ENCODE measurements around the gene MYO18A.

MYO18A gene

GRCh38 chr17:29165261-29165660 is 14.9 kb downstream of the MYO18A start:
- TF ChIP-seq FOXP2 (optimal IDR thresholded peaks at IDR 0.05; ENCODE audit: borderline replicate concordance, extremely low read depth, extremely low read length, insufficient read depth) = no peak

GRCh38 chr17:29163563-29163962 is 16.6 kb downstream of the MYO18A start:
- TF ChIP-seq POLR2AphosphoS5 (IDR thresholded peaks at IDR 0.05; ENCODE audit: low read depth, low read length) = no peak

GRCh38 chr17:29162909-29163341 is 17.3 kb downstream of the MYO18A start:
- no peak for TF ChIP-seq POLR2AphosphoS5 (IDR thresholded peaks at IDR 0.05; ENCODE audit: low read depth, low read length)
- TF ChIP-seq FOXP2 (optimal IDR thresholded peaks at IDR 0.05; ENCODE audit: borderline replicate concordance, extremely low read depth, extremely low read length, insufficient read depth) = no peak
- no peak for TF ChIP-seq REST (IDR thresholded peaks at IDR 0.05; ENCODE audit: insufficient read depth in 1 of 2, low read depth in 2 of 2, low read length in 2 of 2)
- no peak for TF ChIP-seq TAF1 (IDR thresholded peaks at IDR 0.05; ENCODE audit: borderline replicate concordance, insufficient read depth, low read length)
- TF ChIP-seq SIN3A (IDR thresholded peaks at IDR 0.05; ENCODE audit: borderline replicate concordance, insufficient read depth, low read length) = no peak

- no peak for TF ChIP-seq REST (IDR thresholded peaks at IDR 0.05; ENCODE audit: insufficient read depth in 1 of 2, low read depth in 2 of 2, low read length in 2 of 2)
- no peak for TF ChIP-seq SIN3A (IDR thresholded peaks at IDR 0.05; ENCODE audit: borderline replicate concordance, insufficient read depth, low read length)
- no peak for TF ChIP-seq FOXP2 (optimal IDR thresholded peaks at IDR 0.05; ENCODE audit: borderline replicate concordance, extremely low read depth, extremely low read length, insufficient read depth)
- no peak for TF ChIP-seq POLR2AphosphoS5 (IDR thresholded peaks at IDR 0.05; ENCODE audit: low read depth, low read length)
- no peak for TF ChIP-seq TAF1 (IDR thresholded peaks at IDR 0.05; ENCODE audit: borderline replicate concordance, insufficient read depth, low read length)
These were observed 17.9 kb downstream of the MYO18A start for GRCh38 chr17:29162082-29162908.

- TF ChIP-seq FOXP2 (optimal IDR thresholded peaks at IDR 0.05; ENCODE audit: borderline replicate concordance, extremely low read depth, extremely low read length, insufficient read depth) (no peak), POLR2AphosphoS5 (IDR thresholded peaks at IDR 0.05; ENCODE audit: low read depth, low read length) (no peak), TAF1 (IDR thresholded peaks at IDR 0.05; ENCODE audit: borderline replicate concordance, insufficient read depth, low read length) (no peak), SIN3A (IDR thresholded peaks at IDR 0.05; ENCODE audit: borderline replicate concordance, insufficient read depth, low read length) (no peak), REST (IDR thresholded peaks at IDR 0.05; ENCODE audit: insufficient read depth in 1 of 2, low read depth in 2 of 2, low read length in 2 of 2) (no peak)
These were observed 19.9 kb downstream of the MYO18A start for GRCh38 chr17:29160253-29160652.

- TF ChIP-seq REST (IDR thresholded peaks at IDR 0.05; ENCODE audit: insufficient read depth in 1 of 2, low read depth in 2 of 2, low read length in 2 of 2) = no peak
- TF ChIP-seq FOXP2 (optimal IDR thresholded peaks at IDR 0.05; ENCODE audit: borderline replicate concordance, extremely low read depth, extremely low read length, insufficient read depth) = no peak
- no peak for TF ChIP-seq TAF1 (IDR thresholded peaks at IDR 0.05; ENCODE audit: borderline replicate concordance, insufficient read depth, low read length)
- TF ChIP-seq POLR2AphosphoS5 (IDR thresholded peaks at IDR 0.05; ENCODE audit: low read depth, low read length) = no peak
- TF ChIP-seq SIN3A (IDR thresholded peaks at IDR 0.05; ENCODE audit: borderline replicate concordance, insufficient read depth, low read length) = no peak
These were observed 20.8 kb downstream of the MYO18A start for GRCh38 chr17:29159306-29159860.
